Testis (tissue), 2 donors: ENCODE data around the gene CDH7.

Source experiments
- POLR2A ChIP-seq: fragments of 450-650 bp; IDR thresholded peaks from one replicate; pipeline ENCODE4 v1.6.1; 2017; ENCODE audit warnings: antibody characterized with exemption, mild to moderate bottlenecking, moderate library complexity
- TF ChIP-seq, protein P1 (sequence below), 3 experiments: fragments of 450-650 bp in 2 of 3; fragments of 200-600 bp in 1 of 3; sonication (generic) in 1 of 3; IDR thresholded peaks; one replicate each; pipeline ENCODE4 v1.5.1; 2016 to 2019; ENCODE audit warnings: antibody characterized with exemption in 3 of 3, mild to moderate bottlenecking in 2 of 3, moderate library complexity in 1 of 3

DNA sequence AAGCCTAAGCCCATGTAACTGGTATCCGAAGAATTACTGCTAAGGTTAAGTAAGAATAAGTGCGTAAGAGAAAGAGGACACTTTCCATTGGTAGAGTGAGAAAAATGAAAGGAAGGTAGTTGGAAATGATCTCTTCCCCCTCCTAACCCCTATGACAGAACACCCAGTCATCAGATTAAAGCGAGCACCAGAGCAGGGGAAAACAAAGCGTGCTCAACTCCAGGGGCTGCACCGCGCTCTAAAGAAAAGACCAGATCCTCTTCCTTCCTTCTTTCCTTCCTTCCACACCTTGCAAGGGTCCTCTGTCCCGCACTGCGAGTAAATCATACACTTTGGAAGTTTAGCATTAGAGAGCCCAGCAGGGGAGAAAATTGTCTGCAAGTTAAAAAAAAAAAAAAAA lies 971 bp upstream of the CDH7 start:
- no peak for TF ChIP-seq POLR2A
- TF ChIP-seq, protein P1, sequence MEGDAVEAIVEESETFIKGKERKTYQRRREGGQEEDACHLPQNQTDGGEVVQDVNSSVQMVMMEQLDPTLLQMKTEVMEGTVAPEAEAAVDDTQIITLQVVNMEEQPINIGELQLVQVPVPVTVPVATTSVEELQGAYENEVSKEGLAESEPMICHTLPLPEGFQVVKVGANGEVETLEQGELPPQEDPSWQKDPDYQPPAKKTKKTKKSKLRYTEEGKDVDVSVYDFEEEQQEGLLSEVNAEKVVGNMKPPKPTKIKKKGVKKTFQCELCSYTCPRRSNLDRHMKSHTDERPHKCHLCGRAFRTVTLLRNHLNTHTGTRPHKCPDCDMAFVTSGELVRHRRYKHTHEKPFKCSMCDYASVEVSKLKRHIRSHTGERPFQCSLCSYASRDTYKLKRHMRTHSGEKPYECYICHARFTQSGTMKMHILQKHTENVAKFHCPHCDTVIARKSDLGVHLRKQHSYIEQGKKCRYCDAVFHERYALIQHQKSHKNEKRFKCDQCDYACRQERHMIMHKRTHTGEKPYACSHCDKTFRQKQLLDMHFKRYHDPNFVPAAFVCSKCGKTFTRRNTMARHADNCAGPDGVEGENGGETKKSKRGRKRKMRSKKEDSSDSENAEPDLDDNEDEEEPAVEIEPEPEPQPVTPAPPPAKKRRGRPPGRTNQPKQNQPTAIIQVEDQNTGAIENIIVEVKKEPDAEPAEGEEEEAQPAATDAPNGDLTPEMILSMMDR (IDR thresholded peaks at IDR 0.05) = no peak
